IPS-11a (cell line): ENCODE data around the gene CAPN7.

Experiments used
- H3K4me3 ChIP-seq: one replicate; pipeline ENCODE4 v1.5.1; 2013; ENCODE audit warnings: low read depth, low read length, control low read depth

CAPN7 gene

GRCh38 chr3:15272426-15273196 is 66.6 kb downstream of the CAPN7 start:
- no peak overlapping the region for H3K4me3 ChIP-seq

DNA sequence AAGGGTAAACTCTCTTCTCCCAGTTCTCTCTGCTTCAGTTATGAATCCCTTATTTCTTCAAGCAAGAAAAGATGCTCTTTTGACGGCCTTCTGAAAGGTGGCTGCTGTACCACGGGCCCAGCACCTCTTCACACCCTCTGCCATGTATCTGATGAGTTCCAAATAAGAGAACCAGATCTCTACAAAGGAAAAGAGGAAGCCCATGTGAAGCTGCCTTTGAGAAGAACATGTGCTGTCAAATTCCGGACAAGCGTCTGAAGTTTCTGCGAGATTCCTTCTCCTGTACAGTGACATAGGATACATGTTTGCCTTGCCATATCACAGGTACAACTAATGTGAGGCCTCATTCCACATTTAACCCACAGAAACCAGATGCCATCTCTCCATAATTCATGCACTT is 67.2 kb downstream of the CAPN7 start:
- H3K4me3 ChIP-seq = no peak overlapping the region

- no peak overlapping the region for H3K4me3 ChIP-seq
These were observed 70.1 kb downstream of the CAPN7 start for GRCh38 chr3:15276028-15276724.

DNA sequence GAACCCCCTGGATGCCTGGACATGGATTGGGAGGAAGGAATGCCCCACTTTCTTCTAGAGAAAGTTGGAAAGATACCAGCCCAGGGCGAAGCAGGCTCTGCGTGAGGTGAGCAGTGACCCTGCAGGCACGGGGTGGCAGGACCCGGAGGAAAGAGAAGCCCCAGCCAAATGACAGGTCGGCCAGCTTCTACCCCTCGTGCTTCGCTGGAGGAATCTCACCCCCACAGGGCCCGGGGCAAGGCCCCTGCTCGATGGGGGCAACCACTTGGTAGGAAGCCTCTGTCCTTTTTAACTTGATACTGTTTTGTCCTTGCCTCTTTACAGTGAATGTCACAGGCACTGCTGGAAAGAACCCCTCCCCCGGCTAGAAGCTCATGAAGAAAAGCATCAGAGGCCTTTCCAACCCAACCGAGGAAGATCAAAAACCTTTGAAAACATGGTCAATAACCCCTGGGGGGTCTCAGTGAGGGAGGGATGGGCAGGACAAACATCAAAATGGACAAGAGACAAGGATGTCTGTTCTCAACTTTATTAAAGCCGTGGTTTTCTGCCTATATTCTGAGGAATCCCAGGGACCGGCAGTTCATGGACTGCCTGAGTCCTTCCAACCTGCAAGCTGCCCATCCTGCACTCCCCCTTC is 71.9 kb downstream of the CAPN7 start:
- no peak overlapping the region for H3K4me3 ChIP-seq

- no peak overlapping the region for H3K4me3 ChIP-seq
These were observed 73.2 kb downstream of the CAPN7 start for GRCh38 chr3:15279205-15279604.

DNA sequence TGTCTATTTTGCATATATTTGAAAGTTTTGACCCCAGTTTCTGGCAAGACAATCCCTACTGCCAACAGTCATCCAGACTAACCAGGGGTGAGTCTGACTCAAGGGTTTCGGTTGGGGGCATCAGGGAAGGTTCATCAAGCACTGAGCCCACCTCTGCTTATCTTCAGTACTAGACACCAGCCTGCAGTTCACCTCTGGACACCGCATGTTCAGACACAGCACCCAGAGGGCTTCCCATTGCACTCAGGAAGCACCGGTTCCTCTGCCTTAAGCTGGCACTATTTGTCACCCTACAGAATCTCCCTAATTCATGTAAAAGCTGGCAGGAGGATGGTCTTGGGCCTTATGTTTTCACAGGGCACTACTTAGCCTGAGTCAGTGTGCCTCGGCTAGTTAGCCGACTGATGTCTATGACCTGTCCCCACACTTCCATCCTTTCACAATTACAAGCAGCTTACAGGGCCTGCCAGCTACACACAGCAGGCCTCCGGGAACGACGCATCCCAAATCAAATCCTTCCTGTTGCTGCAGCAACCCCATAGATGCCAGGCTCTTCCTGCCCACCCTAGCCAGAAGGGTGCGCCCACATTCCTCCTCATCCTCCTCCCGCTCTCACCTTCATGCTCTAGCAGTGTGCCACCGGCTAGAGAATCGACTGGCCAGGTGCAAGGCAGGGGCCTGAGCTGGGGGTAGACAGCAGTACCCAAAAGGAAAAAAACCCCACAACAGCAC is 73.8 kb downstream of the CAPN7 start:
- no peak overlapping the region for H3K4me3 ChIP-seq

DNA sequence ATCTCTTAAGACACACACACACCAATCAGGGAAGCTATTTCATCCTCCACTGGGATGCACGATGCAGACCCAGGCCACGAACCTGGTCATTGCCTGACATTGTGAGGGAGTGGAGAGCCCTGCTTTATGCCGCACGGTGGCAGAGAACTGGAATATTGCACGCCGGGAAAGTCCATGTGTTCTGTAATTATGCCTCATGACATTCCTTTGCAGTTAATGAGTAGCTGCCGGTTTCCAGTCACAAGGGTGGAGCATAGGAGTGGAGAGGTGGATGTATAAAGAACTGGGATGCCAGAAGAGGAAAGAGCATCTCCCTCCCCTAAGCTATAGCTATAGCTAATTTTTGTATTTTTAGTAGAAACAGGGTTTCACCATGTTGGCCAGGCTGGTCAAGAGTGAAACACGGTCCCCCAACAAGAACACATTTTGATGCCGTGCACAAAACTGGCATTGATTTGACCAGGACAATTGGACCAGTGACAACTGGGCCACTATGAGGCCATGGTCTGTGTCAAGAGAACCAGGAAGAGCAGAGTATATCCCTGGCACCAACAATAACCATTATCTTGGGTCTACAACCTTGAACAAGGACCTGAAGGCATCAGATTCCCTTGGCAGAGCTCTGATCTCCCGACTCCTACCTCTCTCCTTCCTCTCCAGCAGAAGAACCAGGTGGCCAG is 74.9 kb downstream of the CAPN7 start:
- no peak overlapping the region for H3K4me3 ChIP-seq

DNA sequence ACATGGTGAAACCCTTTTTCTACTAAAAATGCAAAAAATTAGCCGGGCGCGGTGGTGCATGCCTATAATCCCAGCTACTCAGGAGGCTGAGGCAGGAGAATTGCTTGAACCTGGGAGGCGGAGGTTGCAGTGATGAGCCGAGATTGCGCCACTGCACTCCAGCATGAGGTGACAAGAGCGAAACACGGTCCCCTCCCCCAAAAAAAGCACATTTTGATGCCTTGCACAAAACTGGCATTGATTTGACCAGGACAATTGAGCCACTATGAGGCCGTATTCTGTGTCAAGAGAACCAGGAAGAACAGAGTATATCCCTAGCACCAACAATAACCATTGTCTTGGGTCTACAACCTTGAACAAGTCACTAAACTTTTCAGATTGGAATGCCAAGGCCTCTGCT is 75.8 kb downstream of the CAPN7 start:
- H3K4me3 ChIP-seq = no peak overlapping the region

DNA sequence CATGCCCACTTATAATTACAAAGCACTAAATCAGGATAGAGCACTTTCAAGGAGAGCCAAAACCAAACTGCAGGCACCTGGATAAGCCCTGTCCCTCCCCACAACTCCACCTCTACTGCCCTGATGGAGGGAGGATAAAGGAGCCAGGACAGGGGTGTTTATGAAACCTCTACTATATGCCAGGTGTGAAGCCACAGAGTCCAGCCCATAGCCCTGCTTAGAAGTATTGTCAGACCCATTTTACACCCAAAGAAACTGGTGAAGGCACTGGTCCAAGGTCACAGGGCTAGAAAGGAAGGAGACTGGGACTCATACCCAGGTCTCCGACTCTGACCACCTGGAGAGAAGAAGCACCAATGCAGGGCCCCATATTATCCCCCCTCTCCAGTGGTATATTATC is 77.7 kb downstream of the CAPN7 start:
- H3K4me3 ChIP-seq = no peak overlapping the region

GRCh38 chr3:15284121-15284889 is 78.3 kb downstream of the CAPN7 start:
- no peak overlapping the region for H3K4me3 ChIP-seq

- H3K4me3 ChIP-seq = no peak overlapping the region
These were observed 80.0 kb downstream of the CAPN7 start for GRCh38 chr3:15286022-15286421.

GRCh38 chr3:15287565-15288330 is 81.7 kb downstream of the CAPN7 start:
- H3K4me3 ChIP-seq = no peak overlapping the region

GRCh38 chr3:15288331-15289035 is 82.4 kb downstream of the CAPN7 start:
- H3K4me3 ChIP-seq = no peak overlapping the region

DNA sequence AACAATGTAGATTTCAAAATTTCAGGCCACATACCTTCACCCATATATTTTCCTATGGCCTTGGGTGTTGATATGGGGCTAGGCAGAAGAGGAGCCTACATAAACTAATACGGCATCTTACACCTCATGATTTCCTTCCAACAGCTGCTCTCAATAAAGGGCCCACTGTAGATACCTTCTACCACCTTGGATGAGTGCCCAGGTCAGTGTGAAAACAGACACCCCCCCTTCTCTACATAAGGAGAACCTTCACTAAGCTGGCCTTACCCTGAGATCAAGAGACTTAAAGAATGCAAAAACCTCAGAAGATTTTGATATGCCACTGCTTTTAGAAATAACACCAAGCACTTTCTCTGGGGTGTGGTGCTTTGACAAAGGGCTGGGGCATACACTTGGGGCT is 83.6 kb downstream of the CAPN7 start:
- no peak overlapping the region for H3K4me3 ChIP-seq

GRCh38 chr3:15290736-15291135 is 84.7 kb downstream of the CAPN7 start:
- H3K4me3 ChIP-seq = no peak overlapping the region

DNA sequence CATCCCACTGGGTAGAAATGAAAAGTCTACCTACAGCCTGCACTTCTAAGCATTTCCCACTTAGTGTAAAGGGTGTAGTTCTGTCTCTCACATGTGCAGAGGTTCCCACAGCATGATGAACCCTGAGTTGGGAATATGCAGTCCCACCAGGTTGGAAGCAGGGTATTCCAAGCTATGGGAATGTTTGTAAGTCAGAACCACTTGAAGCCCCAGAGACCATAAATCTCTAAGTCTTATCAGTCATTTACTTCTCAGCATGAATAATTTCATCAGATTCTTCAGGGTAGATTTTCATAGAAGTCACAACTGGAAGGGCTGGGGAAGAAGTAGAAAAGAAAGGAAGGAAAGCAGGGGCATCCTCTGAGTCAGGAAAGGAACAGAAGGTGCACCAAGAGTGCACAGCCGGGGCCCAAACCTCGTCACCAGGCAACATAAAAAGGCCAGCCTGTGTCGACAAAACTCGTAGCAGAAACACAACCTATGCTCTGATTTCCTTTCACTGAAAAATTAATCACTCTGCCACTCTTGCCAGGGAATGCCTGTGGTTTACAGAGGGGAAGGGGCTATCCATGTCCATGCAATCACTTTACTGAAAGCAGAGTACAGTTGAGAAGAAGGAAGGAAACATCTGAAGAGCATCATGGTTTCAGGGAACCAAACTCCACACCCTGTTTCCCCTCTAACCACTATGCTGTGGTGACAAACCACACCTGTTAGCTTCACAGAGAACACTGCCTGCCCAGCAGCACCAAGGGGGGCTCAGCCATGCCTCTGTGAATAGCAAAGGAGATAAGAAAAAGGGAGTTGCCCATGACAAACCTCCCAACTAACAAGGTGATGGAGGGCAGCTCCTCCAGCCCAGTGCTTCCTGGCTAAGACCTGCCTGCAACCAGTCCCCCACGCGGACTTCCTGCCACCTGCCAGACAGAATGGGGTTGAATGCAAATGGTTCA is 85.8 kb downstream of the CAPN7 start:
- no peak overlapping the region for H3K4me3 ChIP-seq

DNA sequence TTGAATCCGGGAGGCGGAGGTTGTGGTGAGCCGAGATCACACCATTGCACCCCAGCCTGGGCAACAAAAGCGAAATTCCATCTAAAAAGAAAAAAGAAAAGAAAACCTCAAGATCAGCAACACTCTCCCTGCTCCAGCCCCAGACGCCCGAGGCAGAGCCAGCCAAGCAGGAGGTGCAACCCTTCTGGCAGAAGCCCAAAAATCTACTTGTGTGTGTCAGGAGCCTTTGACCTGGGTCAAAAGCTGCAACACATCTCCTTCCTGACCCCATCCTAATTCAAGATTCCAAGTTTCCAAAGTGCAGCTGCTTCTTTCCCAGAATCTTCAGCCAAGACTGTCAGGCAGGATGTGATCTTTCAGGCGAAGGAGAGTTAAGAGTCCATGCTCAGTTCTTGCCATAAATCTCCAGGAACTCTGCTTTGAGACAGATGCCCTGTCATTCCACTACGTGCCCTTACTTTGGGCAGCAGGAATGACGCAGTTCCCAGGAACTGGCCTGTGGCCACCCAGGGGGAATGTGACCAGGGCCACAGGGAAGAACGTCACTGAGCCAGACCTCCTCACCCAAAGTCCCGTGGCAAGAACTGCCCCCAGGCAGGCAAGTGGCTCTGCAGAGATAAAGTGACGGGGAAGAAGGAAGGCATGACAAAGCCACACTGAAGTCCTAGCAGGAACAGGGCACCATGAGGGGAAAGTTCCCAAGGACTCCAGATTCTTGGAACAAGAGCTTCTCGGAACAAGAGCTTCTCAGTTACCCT is 86.9 kb downstream of the CAPN7 start:
- no peak overlapping the region for H3K4me3 ChIP-seq
